HEK293 (cell line): ENCODE results near the gene MANSC4.
"Not testable (repeated sequence)": the region's sequence is repeated elsewhere in the genome, so short reads cannot be mapped to it uniquely, and the experiment has no call there.

Experiments used
- CTCF ChIA-PET: fragments of 350-600 bp; formaldehyde crosslinking; extraction: SDS; loops from one replicate; lab custom pipeline; 2021; ENCODE audit warnings: antibody characterized with exemption; lab: Yijun Ruan, JAX
- POLR2A ChIA-PET: fragments of 300-600 bp; formaldehyde crosslinking; extraction: SDS; loops from one replicate; lab custom pipeline; 2020; ENCODE audit warnings: antibody characterized with exemption, inconsistent platforms; lab: Yijun Ruan, JAX
- H3K27ac ChIP-seq: fragments of 200-500 bp; sonication (Bioruptor generic); 2 replicates; pipeline ENCODE4 v1.5.1; 2014; ENCODE audit warnings: low read depth, low read length, control low read depth, inconsistent platforms; ENCODE audit errors: extremely low read depth
- H3K36me3 ChIP-seq, 2 experiments: fragments of 200-500 bp in 1 of 2; sonication (Bioruptor generic) in 1 of 2; 1 replicate in 1 of 2; 2 replicates in 1 of 2; pipeline ENCODE4 v1.5.1; 2014 to 2017; ENCODE audit warnings: inconsistent platforms in 2 of 2, low read length in 2 of 2; ENCODE audit not compliant: control insufficient read depth in 2 of 2, insufficient read depth in 1 of 2
- H3K4me1 ChIP-seq: fragments of 200-500 bp; sonication (Bioruptor generic); 2 replicates; pipeline ENCODE4 v1.5.1; 2014; ENCODE audit warnings: mild to moderate bottlenecking, low read length, inconsistent platforms; ENCODE audit not compliant: control insufficient read depth, insufficient read depth
- H3K4me3 ChIP-seq: 2 replicates; pipeline ENCODE4 v1.5.1; 2011; ENCODE audit warnings: low read depth, mild to moderate bottlenecking, control low read depth, low read length, moderate library complexity
- H3K9me3 ChIP-seq: fragments of 200-500 bp; sonication (Bioruptor generic); 2 replicates; pipeline ENCODE4 v1.5.1; 2014; ENCODE audit warnings: low read depth, low read length, inconsistent platforms; ENCODE audit not compliant: control insufficient read depth, insufficient read depth
- BCL11A ChIP-seq: fragments of 450-650 bp; formaldehyde crosslinking; IDR thresholded peaks from 2 replicates; pipeline ENCODE4 v1.5.1; 2016; ENCODE audit warnings: low read depth, missing biosample characterization, missing genetic modification characterization
- PRDM2 ChIP-seq: fragments of 450-650 bp; formaldehyde crosslinking; IDR thresholded peaks from 2 replicates; pipeline ENCODE4 v1.5.1; 2016; ENCODE audit warnings: missing biosample characterization, missing genetic modification characterization, borderline replicate concordance
- PRDM6 ChIP-seq: fragments of 450-650 bp; formaldehyde crosslinking; IDR thresholded peaks from 2 replicates; pipeline ENCODE4 v1.5.1; 2017; ENCODE audit warnings: missing biosample characterization, missing genetic modification characterization
- ZFP41 ChIP-seq: fragments of 450-650 bp; formaldehyde crosslinking; IDR thresholded peaks from 2 replicates; pipeline ENCODE4 v1.5.1; 2016; ENCODE audit warnings: missing biosample characterization, missing genetic modification characterization, borderline replicate concordance
- ZNF146 ChIP-seq: fragments of 450-650 bp; formaldehyde crosslinking; IDR thresholded peaks from 2 replicates; pipeline ENCODE4 v1.5.1; 2016; ENCODE audit warnings: missing biosample characterization, missing genetic modification characterization
- ZNF280D ChIP-seq: fragments of 450-650 bp; formaldehyde crosslinking; IDR thresholded peaks from 2 replicates; pipeline ENCODE4 v1.5.1; 2016; ENCODE audit warnings: missing biosample characterization, missing genetic modification characterization
- ZNF398 ChIP-seq: fragments of 450-650 bp; formaldehyde crosslinking; IDR thresholded peaks from 2 replicates; pipeline ENCODE4 v1.5.1; 2017; ENCODE audit warnings: missing biosample characterization, missing genetic modification characterization
- ZNF600 ChIP-seq: fragments of 450-650 bp; formaldehyde crosslinking; IDR thresholded peaks from 2 replicates; pipeline ENCODE4 v1.5.1; 2016; ENCODE audit warnings: missing biosample characterization, missing genetic modification characterization

The MANSC4 gene

GRCh38 chr12:27747111-27747820 lies 32.8 kb downstream of the MANSC4 start:
- ChIA-PET CTCF (interaction anchor here (0.6 to 0.7 kb wide), 2 partner anchors 161 to 818 kb away, joined by 3 to 7 read pairs; no protein-coding TSS in a partner anchor), POLR2A (no interaction called here)
- Histone ChIP-seq H3K4me3 (no peak overlapping the region), H3K9me3 (no peaks in the 10 kb centered on the region), H3K36me3 (peaks cover 7 to 19% of the 10 kb centered on the region in 2 experiments), H3K4me1 (no peaks in the 10 kb centered on the region), H3K27ac (no peak overlapping the region)
- no peak for TF ChIP-seq ZNF600 (tag by site-specific recombination)
- peak; percentile 29 for TF ChIP-seq PRDM6 (tag by site-specific recombination)

- H3K4me3 ChIP-seq, result not testable (repeated sequence)
- peak; percentile 73; the same call in 1 of the 2 replicates for TF ChIP-seq ZNF280D (tag by site-specific recombination)
- TF ChIP-seq ZNF146 (tag by site-specific recombination), result peak; percentile 98
- TF ChIP-seq, all 188 proteins: peak for 2; not testable (repeated sequence) for 186
- POLR2A ChIA-PET, H3K4me1 ChIP-seq, H3K27ac ChIP-seq, H3K9me3 ChIP-seq, CTCF ChIA-PET: not testable (repeated sequence)
- peaks cover 8 to 19% of the 10 kb centered on the region in 2 experiments for H3K36me3 ChIP-seq
These were observed 34.3 kb downstream of the MANSC4 start for GRCh38 chr12:27745734-27746133.

- TF ChIP-seq ZFP41 (tag by site-specific recombination), result no peak
- TF ChIP-seq BCL11A (tag by site-specific recombination), result no peak
- no peak for TF ChIP-seq PRDM2 (tag by site-specific recombination)
- TF ChIP-seq ZNF398 (tag by site-specific recombination), result no peak
- TF ChIP-seq, all 188 proteins: peak for 0
- Histone ChIP-seq H3K9me3 (no peaks in the 10 kb centered on the region), H3K4me1 (no peaks in the 10 kb centered on the region), H3K36me3 (peaks cover 22 to 35% of the 10 kb centered on the region in 2 experiments), H3K27ac (no peak overlapping the region), H3K4me3 (no peak overlapping the region)
- CTCF ChIA-PET, result interaction anchor here (1.9 kb wide), 1 partner anchor 10 kb away, joined by 7 read pairs; no protein-coding TSS in a partner anchor
- POLR2A ChIA-PET, result no interaction called here
These were observed 36.4 kb downstream of the MANSC4 start for GRCh38 chr12:27743601-27744000.

- H3K4me1 ChIP-seq, H3K4me3 ChIP-seq, H3K27ac ChIP-seq, POLR2A ChIA-PET, H3K9me3 ChIP-seq: not testable (repeated sequence)
- H3K36me3 ChIP-seq, result peaks cover 36 to 43% of the 10 kb centered on the region in 2 experiments
- CTCF ChIA-PET, result interaction anchor here (0.6 to 4.5 kb wide), 10 partner anchors 9 to 243 kb away, joined by 3 to 34 read pairs (median 4); no protein-coding TSS in a partner anchor
These were observed 45.7 kb downstream of the MANSC4 start for GRCh38 chr12:27734321-27734720.
